ENCODE data around the gene APOD. TPM values are rescaled to one million over a fixed set of nuclear protein-coding genes. Genes with fewer than 3 reads are reported as not detected.
"Not testable (repeated sequence)": the region's sequence is repeated elsewhere in the genome, so short reads cannot be mapped to it uniquely, and the experiment has no call there.

The APOD gene
- total and polyA plus RNA-seq, 2 of the 4 experiments (the other 2 are of a cell fraction), result 0.36 TPM; not detected in 1

GRCh38 chr3:195616681-195617080, 32.9 kb upstream of the APOD start:
- POLR2A ChIA-PET (ENCODE audit: unreplicated experiment), result no interaction called here

GRCh38 chr3:195615952-195616537, 32.3 kb upstream of the APOD start:
- H2BK20ac ChIP-seq (ENCODE audit: low read depth, low read length); POLR2A ChIA-PET (ENCODE audit: unreplicated experiment); CTCF ChIA-PET; H3K27me3 ChIP-seq (ENCODE audit: control insufficient read depth, insufficient read depth, low read length); H2BK120ac ChIP-seq (ENCODE audit: low read depth, low read length); H3K4me2 ChIP-seq (ENCODE audit: low read depth, low read length); H3K4me3 ChIP-seq (ENCODE audit: insufficient read depth, low read depth, low read length); DNase-seq; H3K36me3 ChIP-seq (ENCODE audit: control insufficient read depth, insufficient read depth, low read length); H3K9me1 ChIP-seq (ENCODE audit: insufficient read depth, low read length); ATAC-seq (ENCODE audit: low read depth); H4K20me1 ChIP-seq (ENCODE audit: insufficient read depth, low read length); H3K9ac ChIP-seq (ENCODE audit: low read depth, low read length); H4K8ac ChIP-seq (ENCODE audit: low read depth in 2 of 2, low read length in 2 of 2); dilution Hi-C loops (cut with HindIII; ENCODE audit: low sequenced_read_pairs, unreplicated experiment); H3K9me3 ChIP-seq (ENCODE audit: control insufficient read depth, insufficient read depth, low read length); H2BK5ac ChIP-seq (ENCODE audit: low read depth, low read length, poor library complexity, severe bottlenecking); H3K4ac ChIP-seq (ENCODE audit: low read depth, low read length); H2AFZ ChIP-seq (replicated peaks; ENCODE audit: low read length, poor library complexity); H3K79me1 ChIP-seq (ENCODE audit: low read depth in 1 of 2, low read length in 2 of 2); H3K18ac ChIP-seq (ENCODE audit: low read depth, low read length); H4K5ac ChIP-seq (ENCODE audit: low read depth, low read length); H3K56ac ChIP-seq (ENCODE audit: extremely low read depth, insufficient read depth, low read length); H2AK5ac ChIP-seq (ENCODE audit: low read depth, low read length); H3K23ac ChIP-seq (ENCODE audit: low read depth, low read length); H3K14ac ChIP-seq (replicated peaks; ENCODE audit: low read depth, low read length); H2BK15ac ChIP-seq (ENCODE audit: low read depth, low read length); H3K27ac ChIP-seq (ENCODE audit: insufficient read depth, low read length); H3K4me1 ChIP-seq (ENCODE audit: control insufficient read depth, insufficient read depth, low read length); H2AK9ac ChIP-seq (replicated peaks; ENCODE audit: low read depth, low read length, poor library complexity); BruUV-seq (replicated peaks); H4K91ac ChIP-seq (ENCODE audit: insufficient read depth, low read depth, low read length): not testable (repeated sequence)
- intact Hi-C loops (cut with micrococcal nuclease), result loop anchor here (2.0 kb wide), 1 partner anchor 105 kb away; the partner anchor contains the start of gene MUC20
- no CpG with 5 or more reads among the region's 15 CpGs for WGBS, 2 experiments (ENCODE audit: extremely low coverage in 2 of 2, insufficient read length in 1 of 2)
- in situ Hi-C loops (cut with MboI; ENCODE audit: low sequenced_read_pairs), result loop anchor here (5.0 kb wide), 1 partner anchor 111 kb away; no protein-coding TSS in a partner anchor

More at GRCh38 chr3:195616681-195617080, 32.9 kb upstream of the APOD start:
- Histone ChIP-seq H3K14ac (replicated peaks; ENCODE audit: low read depth, low read length) (no peak overlapping the region), H3K4ac (ENCODE audit: low read depth, low read length) (no peak overlapping the region), H4K20me1 (ENCODE audit: insufficient read depth, low read length) (no peaks in the 10 kb centered on the region), H3K4me2 (ENCODE audit: low read depth, low read length) (no peak overlapping the region), H3K23ac (ENCODE audit: low read depth, low read length) (no peak overlapping the region), H2BK5ac (ENCODE audit: low read depth, low read length, poor library complexity, severe bottlenecking) (no peak overlapping the region), H3K4me1 (ENCODE audit: control insufficient read depth, insufficient read depth, low read length) (no peaks in the 10 kb centered on the region), H3K79me1 (ENCODE audit: low read depth in 1 of 2, low read length in 2 of 2) (no peaks in the 10 kb centered on the region), H3K27ac (ENCODE audit: insufficient read depth, low read length) (no peak overlapping the region), H4K5ac (ENCODE audit: low read depth, low read length) (no peak overlapping the region), H3K9me1 (ENCODE audit: insufficient read depth, low read length) (no peaks in the 10 kb centered on the region), H2AK9ac (replicated peaks; ENCODE audit: low read depth, low read length, poor library complexity) (no peak overlapping the region), H4K8ac (ENCODE audit: low read depth in 2 of 2, low read length in 2 of 2) (no peak overlapping the region), H2BK120ac (ENCODE audit: low read depth, low read length) (no peak overlapping the region), H3K4me3 (ENCODE audit: insufficient read depth, low read depth, low read length) (no peak overlapping the region), H2AFZ (replicated peaks; ENCODE audit: low read length, poor library complexity) (no peak overlapping the region), H3K9me3 (ENCODE audit: control insufficient read depth, insufficient read depth, low read length) (no peaks in the 10 kb centered on the region), H3K36me3 (ENCODE audit: control insufficient read depth, insufficient read depth, low read length) (no peaks in the 10 kb centered on the region), H3K27me3 (ENCODE audit: control insufficient read depth, insufficient read depth, low read length) (peaks cover 7% of the 10 kb centered on the region; the same call in 1 of the 2 replicates), H2AK5ac (ENCODE audit: low read depth, low read length) (no peak overlapping the region), H3K9ac (ENCODE audit: low read depth, low read length) (no peak overlapping the region), H3K56ac (ENCODE audit: extremely low read depth, insufficient read depth, low read length) (no peak overlapping the region), H4K91ac (ENCODE audit: insufficient read depth, low read depth, low read length) (no peak overlapping the region), H2BK15ac (ENCODE audit: low read depth, low read length) (no peak overlapping the region), H3K18ac (ENCODE audit: low read depth, low read length) (no peak overlapping the region), H2BK20ac (ENCODE audit: low read depth, low read length) (no peak overlapping the region)
- ATAC-seq (ENCODE audit: low read depth), result no peak
- no peak for DNase-seq
- dilution Hi-C loops (cut with HindIII; ENCODE audit: low sequenced_read_pairs, unreplicated experiment) (no loop called here), in situ Hi-C loops (cut with MboI; ENCODE audit: low sequenced_read_pairs) (loop anchor here (5.0 kb wide), 1 partner anchor 111 kb away; no protein-coding TSS in a partner anchor), intact Hi-C loops (cut with micrococcal nuclease) (no loop called here)
- CTCF ChIA-PET, result no interaction called here
- no CpG with 5 or more reads among the region's 9 CpGs for WGBS, 2 experiments (ENCODE audit: extremely low coverage in 2 of 2, insufficient read length in 1 of 2)
- no peak for TF ChIP-seq CTCF (conservative IDR thresholded peaks at IDR 0.05; ENCODE audit: low read depth, low read length)
- TF ChIP-seq BHLHE40 (IDR thresholded peaks at IDR 0.05; ENCODE audit: low read depth, low read length), result no peak
- TF ChIP-seq MAZ (IDR thresholded peaks at IDR 0.05; ENCODE audit: borderline replicate concordance, low read depth, low read length), result no peak
- no peak for TF ChIP-seq POLR2A (IDR thresholded peaks at IDR 0.05; ENCODE audit: low read depth, low read length)
- no peak for TF ChIP-seq RFX5 (IDR thresholded peaks at IDR 0.05; ENCODE audit: low read depth, low read length)
- BruUV-seq (replicated peaks), result no TSS peak

Measured in IMR-90 (cell line).